Measurements from ENCODE around the gene GSTO2.

Gene GSTO2

GRCh38 chr10:104277785-104278184 is 8.8 kb downstream of the GSTO2 start:
- Histone ChIP-seq H3K4me2 (ENCODE audit: low read length) (no peak overlapping the region), H3K9me3 (ENCODE audit: low read length) (no peaks in the 10 kb centered on the region), H4K20me1 (ENCODE audit: insufficient read depth, low read length) (no peaks in the 10 kb centered on the region), H2AFZ (ENCODE audit: low read length) (no peak overlapping the region), H3K27me3 (ENCODE audit: insufficient read depth, low read length) (no peaks in the 10 kb centered on the region), H3F3A (ENCODE audit: insufficient read depth, low read length) (no peaks in the 10 kb centered on the region), H3K9me2 (ENCODE audit: low read depth, low read length) (no peaks in the 10 kb centered on the region), H3K4me1 (ENCODE audit: insufficient read depth, low read length, severe bottlenecking) (no peaks in the 10 kb centered on the region), H3K4me3 (ENCODE audit: low read depth, low read length, poor library complexity, severe bottlenecking) (no peak overlapping the region), H3K36me3 (ENCODE audit: insufficient read depth, low read length) (no peaks in the 10 kb centered on the region), H3K27ac (ENCODE audit: low read depth, low read length, poor library complexity, severe bottlenecking) (no peak overlapping the region), H3K9ac (ENCODE audit: low read length) (no peak overlapping the region), H3K79me2 (ENCODE audit: insufficient read depth, low read length) (no peaks in the 10 kb centered on the region)
- TF ChIP-seq CTCF (IDR thresholded peaks at IDR 0.05; ENCODE audit: low read length) (no peak), EZH2 (IDR thresholded peaks at IDR 0.05; ENCODE audit: borderline replicate concordance, low read length) (no peak)

- Histone ChIP-seq H3K9me3 (ENCODE audit: low read length) (no peaks in the 10 kb centered on the region), H3K27ac (ENCODE audit: low read depth, low read length, poor library complexity, severe bottlenecking) (no peak overlapping the region), H3K4me2 (ENCODE audit: low read length) (no peak overlapping the region), H3K79me2 (ENCODE audit: insufficient read depth, low read length) (no peaks in the 10 kb centered on the region), H3K4me3 (ENCODE audit: low read depth, low read length, poor library complexity, severe bottlenecking) (no peak overlapping the region), H3K4me1 (ENCODE audit: insufficient read depth, low read length, severe bottlenecking) (no peaks in the 10 kb centered on the region), H4K20me1 (ENCODE audit: insufficient read depth, low read length) (no peaks in the 10 kb centered on the region), H3F3A (ENCODE audit: insufficient read depth, low read length) (no peaks in the 10 kb centered on the region), H3K27me3 (ENCODE audit: insufficient read depth, low read length) (peaks cover 4% of the 10 kb centered on the region; the same call in 1 of the 2 replicates), H3K9me2 (ENCODE audit: low read depth, low read length) (no peaks in the 10 kb centered on the region), H2AFZ (ENCODE audit: low read length) (no peak overlapping the region), H3K9ac (ENCODE audit: low read length) (no peak overlapping the region), H3K36me3 (ENCODE audit: insufficient read depth, low read length) (no peaks in the 10 kb centered on the region)
- TF ChIP-seq EZH2 (IDR thresholded peaks at IDR 0.05; ENCODE audit: borderline replicate concordance, low read length) (no peak), CTCF (IDR thresholded peaks at IDR 0.05; ENCODE audit: low read length) (no peak)
Observed at GRCh38 chr10:104279550-104280259, 10.7 kb downstream of the GSTO2 start.

- Histone ChIP-seq H3K79me2 (ENCODE audit: insufficient read depth, low read length) (no peaks in the 10 kb centered on the region), H3K36me3 (ENCODE audit: insufficient read depth, low read length) (no peaks in the 10 kb centered on the region), H2AFZ (ENCODE audit: low read length) (no peak overlapping the region), H3K9me3 (ENCODE audit: low read length) (no peaks in the 10 kb centered on the region), H3F3A (ENCODE audit: insufficient read depth, low read length) (no peaks in the 10 kb centered on the region), H3K9ac (ENCODE audit: low read length) (no peak overlapping the region), H3K9me2 (ENCODE audit: low read depth, low read length) (no peaks in the 10 kb centered on the region), H3K27me3 (ENCODE audit: insufficient read depth, low read length) (peaks cover 4% of the 10 kb centered on the region; the same call in 1 of the 2 replicates), H4K20me1 (ENCODE audit: insufficient read depth, low read length) (no peaks in the 10 kb centered on the region), H3K4me2 (ENCODE audit: low read length) (no peak overlapping the region), H3K4me1 (ENCODE audit: insufficient read depth, low read length, severe bottlenecking) (no peaks in the 10 kb centered on the region), H3K4me3 (ENCODE audit: low read depth, low read length, poor library complexity, severe bottlenecking) (no peak overlapping the region), H3K27ac (ENCODE audit: low read depth, low read length, poor library complexity, severe bottlenecking) (no peak overlapping the region)
- TF ChIP-seq CTCF (IDR thresholded peaks at IDR 0.05; ENCODE audit: low read length) (no peak), EZH2 (IDR thresholded peaks at IDR 0.05; ENCODE audit: borderline replicate concordance, low read length) (no peak)
Observed at GRCh38 chr10:104281694-104282093, 12.7 kb downstream of the GSTO2 start.
